ENCODE results near the gene CNIH1. TPM values are rescaled to one million over a fixed set of nuclear protein-coding genes. Genes with fewer than 3 reads are reported as not detected.
"Not testable (repeated sequence)": the region's sequence is repeated elsewhere in the genome, so short reads cannot be mapped to it uniquely, and the experiment has no call there.

Gene CNIH1
- total RNA-seq, 1 donor from 2014 or later = 43.5 TPM

GRCh38 chr14:54392131-54392859 lies 48.9 kb downstream of the CNIH1 start:
- ChIA-PET POLR2A (no interaction called here), CTCF (no interaction called here)
- no peak for DNase-seq
- H3K27me3 Mint-ChIP-seq = peaks cover 12% of the 10 kb centered on the region
- no peak for TF ChIP-seq CTCF (IDR thresholded peaks at IDR 0.05)
- peaks cover 6% of the 10 kb centered on the region for H3K4me1 Mint-ChIP-seq
- no peak for ATAC-seq (ENCODE audit: low read depth)
- H3K4me3 Mint-ChIP-seq = no peak overlapping the region
- no peaks in the 10 kb centered on the region for H3K36me3 Mint-ChIP-seq (ENCODE audit: low read depth)
- H3K27ac Mint-ChIP-seq = no peak overlapping the region
- no peaks in the 10 kb centered on the region for H3K9me3 Mint-ChIP-seq
- intact Hi-C loops (cut with micrococcal nuclease) = no loop called here

GRCh38 chr14:54387328-54387727 lies 53.8 kb downstream of the CNIH1 start:
- intact Hi-C loops (cut with micrococcal nuclease) = no loop called here
- POLR2A ChIA-PET = no interaction called here
- no peaks in the 10 kb centered on the region for H3K36me3 Mint-ChIP-seq (ENCODE audit: low read depth)
- TF ChIP-seq CTCF (IDR thresholded peaks at IDR 0.05) = no peak
- H3K9me3 Mint-ChIP-seq = no peaks in the 10 kb centered on the region
- ATAC-seq (ENCODE audit: low read depth) = no peak
- no peak overlapping the region for H3K4me3 Mint-ChIP-seq
- H3K27me3 Mint-ChIP-seq = peaks cover 17% of the 10 kb centered on the region
- CTCF ChIA-PET = interaction anchor here (1.0 kb wide), 1 partner anchor 387 kb away, joined by 3 read pairs; no protein-coding TSS in a partner anchor
- H3K27ac Mint-ChIP-seq = no peak overlapping the region
- no peaks in the 10 kb centered on the region for H3K4me1 Mint-ChIP-seq
- no peak for DNase-seq

- POLR2A ChIA-PET = no interaction called here
- no peak for ATAC-seq (ENCODE audit: low read depth)
- no peak for DNase-seq
- intact Hi-C loops (cut with micrococcal nuclease) = no loop called here
- Mint-ChIP-seq H3K4me1 (peaks cover 1% of the 10 kb centered on the region), H3K27ac (no peak overlapping the region), H3K27me3 (peaks cover 17% of the 10 kb centered on the region), H3K9me3 (peaks cover 3% of the 10 kb centered on the region), H3K36me3 (ENCODE audit: low read depth) (no peaks in the 10 kb centered on the region), H3K4me3 (no peak overlapping the region)
- TF ChIP-seq CTCF (IDR thresholded peaks at IDR 0.05) = no peak
- CTCF ChIA-PET = no interaction called here
Measured at GRCh38 chr14:54385556-54385955, 55.6 kb downstream of the CNIH1 start.

- ChIA-PET CTCF (no interaction called here), POLR2A (interaction anchor here (0.6 kb wide), 1 partner anchor 1672 kb away, joined by 6 read pairs; no protein-coding TSS in a partner anchor)
- Mint-ChIP-seq H3K9me3 (peaks cover 3% of the 10 kb centered on the region), H3K4me1 (peaks cover 12% of the 10 kb centered on the region), H3K36me3 (ENCODE audit: low read depth) (no peaks in the 10 kb centered on the region), H3K4me3 (no peak overlapping the region), H3K27me3 (peaks cover 21% of the 10 kb centered on the region), H3K27ac (no peak overlapping the region)
- TF ChIP-seq CTCF (IDR thresholded peaks at IDR 0.05) = no peak
- ATAC-seq (ENCODE audit: low read depth) (no peak), DNase-seq (no peak)
- intact Hi-C loops (cut with micrococcal nuclease) = no loop called here
Measured at GRCh38 chr14:54383835-54384234, 57.3 kb downstream of the CNIH1 start.

- peaks cover 3% of the 10 kb centered on the region for H3K9me3 Mint-ChIP-seq
- CTCF ChIA-PET = no interaction called here
- no peak for DNase-seq
- H3K27me3 Mint-ChIP-seq = peaks cover 24% of the 10 kb centered on the region
- POLR2A ChIA-PET = no interaction called here
- no peak for TF ChIP-seq CTCF (IDR thresholded peaks at IDR 0.05)
- H3K4me1 Mint-ChIP-seq = peaks cover 25% of the 10 kb centered on the region
- no peak overlapping the region for H3K27ac Mint-ChIP-seq
- ATAC-seq (ENCODE audit: low read depth) = no peak
- no peaks in the 10 kb centered on the region for H3K36me3 Mint-ChIP-seq (ENCODE audit: low read depth)
- H3K4me3 Mint-ChIP-seq = no peak overlapping the region
- intact Hi-C loops (cut with micrococcal nuclease) = loop anchor here (2.0 kb wide), 1 partner anchor 15 kb away; the partner anchor contains the start of gene CDKN3
Measured at GRCh38 chr14:54381821-54382220, 59.4 kb downstream of the CNIH1 start.

GRCh38 chr14:54380558-54380957 lies 60.6 kb downstream of the CNIH1 start:
- CTCF ChIA-PET = not testable (repeated sequence)

GRCh38 chr14:54378893-54379292 lies 62.3 kb downstream of the CNIH1 start:
- H3K36me3 Mint-ChIP-seq (ENCODE audit: low read depth); CTCF ChIA-PET; DNase-seq; POLR2A ChIA-PET; intact Hi-C loops (cut with micrococcal nuclease); ATAC-seq (ENCODE audit: low read depth); H3K27ac Mint-ChIP-seq; H3K9me3 Mint-ChIP-seq: not testable (repeated sequence)
- Mint-ChIP-seq H3K27me3 (peaks cover 21% of the 10 kb centered on the region), H3K4me1 (peaks cover 25% of the 10 kb centered on the region), H3K4me3 (peak overlapping the region; percentile 12)

More at GRCh38 chr14:54380558-54380957, 60.6 kb downstream of the CNIH1 start:
- H3K36me3 Mint-ChIP-seq (ENCODE audit: low read depth); ATAC-seq (ENCODE audit: low read depth); POLR2A ChIA-PET; H3K4me3 Mint-ChIP-seq; H3K27ac Mint-ChIP-seq; H3K9me3 Mint-ChIP-seq; DNase-seq: not testable (repeated sequence)
- intact Hi-C loops (cut with micrococcal nuclease) = loop anchor here (2.0 kb wide), 1 partner anchor 16 kb away; the partner anchor contains the start of gene CDKN3
- Mint-ChIP-seq H3K27me3 (peaks cover 21% of the 10 kb centered on the region), H3K4me1 (peaks cover 25% of the 10 kb centered on the region)
